ENCODE data around the gene ROBO1.

GRCh38 chr3:78634316-78634715 lies 1133.5 kb downstream of the ROBO1 start:
- TF ChIP-seq CTCF (IDR thresholded peaks at IDR 0.05; ENCODE audit: borderline replicate concordance, extremely low read depth, low read length, poor library complexity, severe bottlenecking), result no peak
- TF ChIP-seq EZH2 (IDR thresholded peaks at IDR 0.05; ENCODE audit: borderline replicate concordance, low read depth, low read length, severe bottlenecking), result no peak
